GM19438 (cell line): ENCODE results near the gene PPP2R5C.

Experiments
- ATAC-seq: cut with Tn5 transposase; IDR thresholded peaks from one replicate; pipeline ENCODE4 v1.9.1; 2021; ENCODE audit warnings: low read depth; ENCODE audit not compliant: unreplicated experiment

Gene PPP2R5C

DNA sequence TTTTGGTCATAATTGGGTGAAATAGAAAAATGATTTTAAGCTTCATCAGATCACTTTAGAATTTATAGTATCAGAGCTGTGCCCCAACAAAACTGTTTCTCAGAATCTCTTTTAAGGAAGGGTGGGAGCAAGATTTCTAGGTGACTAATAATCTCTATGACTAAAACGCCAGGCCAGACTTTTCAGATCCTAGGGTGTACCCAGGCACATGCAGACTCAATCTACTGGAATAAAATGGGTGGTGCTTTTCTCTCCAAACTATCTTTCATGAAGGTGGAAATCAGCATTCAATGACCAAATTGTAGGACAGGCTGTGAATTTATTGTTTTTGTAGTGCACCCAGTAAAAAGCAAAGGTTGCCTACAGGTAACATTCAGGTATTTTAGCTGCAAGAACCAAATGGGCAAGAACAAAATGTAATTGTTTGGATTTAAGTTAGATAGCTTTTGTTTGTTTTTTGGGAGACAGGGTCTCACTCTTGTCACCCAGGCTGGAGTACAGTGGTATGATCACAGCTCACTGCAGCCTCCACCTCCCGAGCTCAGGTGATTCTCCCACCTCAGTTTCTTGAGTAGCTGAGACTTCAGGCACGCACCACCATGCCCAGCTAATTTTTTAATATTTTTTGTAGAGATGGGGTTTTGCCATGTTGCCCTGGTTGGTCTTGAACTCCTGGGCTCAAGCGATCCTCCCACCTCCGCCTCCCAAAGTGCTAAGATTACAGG is 49.5 kb downstream of the PPP2R5C start:
- no peak for ATAC-seq

DNA sequence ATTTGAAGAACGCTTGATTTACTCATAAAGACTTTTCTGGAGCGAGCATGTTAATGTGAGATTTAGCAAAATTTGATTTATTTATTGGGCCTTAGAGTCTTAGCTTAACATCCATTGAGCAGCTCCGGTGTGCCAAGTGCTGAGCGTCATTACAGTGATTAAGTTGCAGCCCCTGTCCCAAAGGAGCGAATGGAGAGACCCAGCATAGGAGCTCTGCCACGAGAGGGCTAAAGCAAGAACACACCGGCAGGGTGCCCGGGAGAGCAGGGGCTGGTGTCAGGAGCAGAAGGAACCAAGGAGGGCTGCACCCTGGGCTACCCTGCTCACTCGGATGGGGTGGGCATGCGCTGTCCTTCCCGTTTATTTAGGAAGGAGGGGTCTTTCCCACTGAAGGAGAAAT is 50.6 kb downstream of the PPP2R5C start:
- ATAC-seq = no peak

DNA sequence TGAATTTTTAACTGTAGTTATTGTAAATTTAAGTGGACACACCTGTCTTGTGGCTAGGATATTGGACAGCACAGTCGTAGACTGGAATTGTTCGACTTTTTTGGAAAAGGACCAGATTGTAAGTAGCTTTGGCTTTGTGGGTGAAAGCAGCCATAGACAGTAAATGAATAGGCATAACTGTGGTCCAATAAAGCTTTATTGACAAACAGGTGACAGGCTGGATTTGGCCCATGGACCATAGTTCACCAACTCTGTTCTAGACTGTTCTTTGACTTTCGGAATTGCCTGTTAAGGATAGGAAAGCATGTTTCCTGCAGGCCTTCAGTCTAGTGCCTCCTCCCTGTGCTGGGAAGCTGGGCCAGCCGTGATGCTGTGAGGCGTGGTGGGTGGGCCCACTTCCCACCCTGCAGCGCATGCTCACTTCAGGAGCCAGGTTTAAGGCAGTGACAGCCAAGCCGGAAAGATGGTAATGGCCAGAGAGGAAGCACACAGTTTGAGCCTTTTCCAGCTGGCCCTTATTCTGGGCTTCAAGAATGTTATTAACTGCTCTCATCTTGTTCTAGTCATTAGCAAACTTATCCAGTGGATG is 51.8 kb downstream of the PPP2R5C start:
- ATAC-seq = no peak

DNA sequence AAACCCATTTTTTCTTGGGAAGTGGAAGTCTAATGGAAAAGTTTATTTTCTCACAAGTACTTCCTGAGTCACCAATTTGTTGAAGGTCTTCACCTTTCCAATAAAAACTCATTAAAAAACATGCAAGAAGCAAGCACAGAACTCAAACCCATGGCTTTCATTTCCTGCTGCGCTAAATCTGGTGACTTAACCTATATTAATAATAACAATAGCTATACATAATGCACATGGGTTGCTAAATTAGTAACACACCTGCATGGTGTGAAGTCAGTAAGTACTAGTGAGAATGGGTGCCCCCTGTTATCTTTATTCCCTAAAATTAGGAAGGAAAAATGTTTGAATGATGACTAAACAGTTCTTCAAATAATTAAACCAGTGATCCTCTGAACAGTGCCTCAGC is 52.3 kb downstream of the PPP2R5C start:
- ATAC-seq = no peak

DNA sequence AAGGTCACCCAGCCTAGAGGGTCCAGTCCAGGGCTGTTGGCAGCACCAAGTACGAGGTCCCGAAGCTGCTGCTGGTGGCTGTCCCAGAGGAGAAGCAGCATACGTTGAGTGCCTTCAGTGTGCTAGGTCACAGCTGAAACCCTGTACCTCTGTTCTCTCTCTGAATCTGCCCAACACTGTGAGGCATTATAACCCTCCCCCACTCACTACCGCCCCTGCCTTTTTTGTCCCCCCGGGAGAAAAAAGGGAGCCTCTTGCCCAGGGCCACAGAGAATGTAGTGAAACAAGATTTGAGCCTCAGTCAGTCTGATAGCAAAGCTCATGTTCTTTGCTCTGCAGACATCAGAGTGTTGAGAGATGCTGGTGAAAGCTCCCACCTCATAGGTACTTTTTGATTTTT is 53.4 kb downstream of the PPP2R5C start:
- ATAC-seq = no peak

DNA sequence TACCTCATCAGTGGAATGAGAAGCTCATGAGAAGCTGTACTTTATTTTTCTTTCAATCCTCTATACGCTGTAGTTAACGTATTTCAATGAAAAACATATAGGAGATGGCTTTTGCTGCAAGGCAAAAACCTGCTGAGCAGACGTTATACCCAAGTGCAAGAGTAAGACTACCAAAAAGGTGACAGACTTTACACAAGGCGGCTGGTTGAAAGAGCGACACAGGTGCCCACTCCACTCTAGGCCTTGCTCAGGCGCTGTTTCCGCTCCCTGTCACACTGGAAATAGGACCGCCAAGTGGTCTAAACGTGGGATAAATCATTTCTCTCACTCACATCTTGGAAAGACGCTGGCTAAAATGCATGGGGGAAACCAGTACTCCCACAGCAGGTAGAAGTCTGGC is 54.5 kb downstream of the PPP2R5C start:
- ATAC-seq = no peak

DNA sequence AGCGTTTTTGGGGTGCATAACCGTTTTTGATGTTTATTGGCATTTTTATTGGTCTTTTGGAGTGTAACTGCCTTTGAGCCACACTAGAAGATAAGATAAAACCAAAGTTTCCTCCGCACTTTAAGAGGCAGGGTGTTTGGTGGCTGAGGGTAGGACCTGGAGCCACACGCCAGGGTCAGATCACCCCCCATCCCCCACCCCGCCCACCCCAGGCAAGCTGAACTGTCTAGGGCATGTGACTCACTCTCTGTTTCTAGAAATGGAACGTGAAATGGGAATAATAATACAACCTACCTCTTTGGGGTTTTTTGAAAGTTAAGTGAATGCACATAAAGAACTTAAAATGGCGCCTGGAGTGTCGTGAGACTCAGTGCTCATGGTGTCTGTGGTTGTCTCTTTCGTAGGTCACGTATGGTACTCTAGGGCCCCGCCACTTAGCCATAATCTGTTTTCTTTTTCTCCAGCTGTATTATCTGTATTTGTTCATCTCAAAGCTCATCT is 56.0 kb downstream of the PPP2R5C start:
- no peak for ATAC-seq

DNA sequence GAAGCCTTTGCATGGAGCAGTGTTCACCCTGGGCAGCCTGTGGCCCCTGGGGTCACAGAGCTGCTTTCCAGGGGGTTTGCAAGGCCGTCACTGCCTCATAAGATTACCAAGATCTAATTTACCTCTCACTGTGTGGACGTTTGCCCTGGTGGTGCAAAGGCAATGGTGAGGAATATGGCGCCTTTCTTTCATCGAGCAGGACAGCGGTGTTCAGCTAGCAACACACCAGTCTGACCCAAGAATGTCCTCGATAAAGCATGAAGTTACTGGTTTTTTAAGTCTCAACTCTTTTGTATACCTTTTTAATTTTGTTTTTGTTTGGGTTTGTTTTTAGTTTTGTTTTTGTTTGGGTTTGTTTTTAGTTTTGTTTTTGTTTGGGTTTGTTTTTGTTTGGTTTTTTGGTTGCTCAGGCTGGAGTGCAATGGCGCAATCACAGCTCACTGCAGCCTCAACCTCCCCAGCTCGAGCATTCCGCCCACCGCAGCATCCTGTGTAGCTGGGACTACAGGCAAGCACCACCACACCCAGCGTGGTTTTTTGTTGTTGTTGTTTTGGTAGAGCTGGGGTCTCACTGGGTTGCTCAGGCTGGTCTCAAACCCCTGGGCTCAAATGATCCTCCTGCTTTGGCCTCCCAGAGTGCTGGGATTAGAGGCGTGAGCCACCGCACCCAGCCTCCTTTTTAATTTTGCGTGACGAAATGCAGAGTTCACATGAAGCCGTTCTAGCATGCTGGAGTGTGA is 57.9 kb downstream of the PPP2R5C start:
- ATAC-seq = no peak

DNA sequence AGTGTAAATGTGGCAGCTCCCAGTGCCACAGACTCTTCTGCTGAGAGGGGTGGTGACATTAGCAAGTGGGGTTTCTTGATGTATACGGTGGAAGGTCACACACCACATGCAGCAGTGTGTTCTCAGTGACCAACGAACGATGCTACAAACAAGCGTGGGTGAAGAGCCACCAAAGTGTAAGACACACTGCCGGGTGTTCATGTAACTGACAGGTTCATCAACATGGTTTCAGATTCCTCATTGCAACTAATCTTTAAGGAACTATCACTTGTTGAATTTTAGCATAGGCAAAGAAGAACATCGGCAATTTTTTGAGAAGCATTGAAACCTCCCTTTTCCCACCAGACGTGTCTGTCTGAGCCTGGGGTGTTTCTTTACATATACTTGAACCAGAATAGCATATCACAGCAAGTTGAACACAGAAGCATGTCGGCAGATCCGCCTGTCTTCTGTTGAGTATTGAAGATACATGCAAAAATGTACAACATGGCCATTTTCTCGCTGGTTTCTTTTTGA is 58.8 kb downstream of the PPP2R5C start:
- ATAC-seq = no peak

DNA sequence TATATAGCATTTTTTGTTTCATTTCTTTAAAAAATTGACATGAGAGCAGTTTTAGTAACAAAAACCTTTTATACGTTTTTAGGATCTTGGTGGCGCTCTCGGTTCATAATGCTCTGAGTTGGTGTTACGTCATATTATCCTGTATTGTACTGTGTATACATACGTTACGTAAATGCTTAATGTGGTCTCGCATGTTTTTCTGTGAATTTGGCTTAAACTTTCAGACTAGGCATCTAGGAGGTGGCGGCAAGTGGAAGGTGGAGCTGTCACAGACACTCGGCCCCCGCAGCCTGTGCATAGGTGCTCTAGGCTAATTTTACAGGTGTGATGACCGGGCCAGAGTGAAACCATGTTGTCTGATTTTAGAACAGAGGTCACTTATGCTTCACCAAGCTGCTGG is 60.0 kb downstream of the PPP2R5C start:
- ATAC-seq = no peak

DNA sequence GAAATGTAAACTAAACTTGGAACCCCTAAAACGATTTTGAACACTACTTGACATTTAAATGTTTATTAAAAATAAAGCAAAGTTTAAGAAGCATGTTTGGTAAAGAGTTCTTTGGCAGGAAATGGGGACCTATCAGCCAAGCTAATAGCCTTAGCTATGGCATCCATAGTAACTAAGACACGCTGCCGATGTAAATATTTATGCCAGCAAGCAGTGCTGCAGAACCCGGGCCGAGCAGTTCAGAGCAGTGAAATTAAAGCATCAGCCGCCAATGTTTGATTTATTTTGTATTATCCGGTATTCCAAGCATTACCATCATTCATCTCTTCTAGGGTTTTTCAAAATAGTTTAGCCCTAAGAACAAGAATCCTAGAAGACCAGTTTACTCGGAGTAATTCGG is 61.6 kb downstream of the PPP2R5C start:
- ATAC-seq = no peak

DNA sequence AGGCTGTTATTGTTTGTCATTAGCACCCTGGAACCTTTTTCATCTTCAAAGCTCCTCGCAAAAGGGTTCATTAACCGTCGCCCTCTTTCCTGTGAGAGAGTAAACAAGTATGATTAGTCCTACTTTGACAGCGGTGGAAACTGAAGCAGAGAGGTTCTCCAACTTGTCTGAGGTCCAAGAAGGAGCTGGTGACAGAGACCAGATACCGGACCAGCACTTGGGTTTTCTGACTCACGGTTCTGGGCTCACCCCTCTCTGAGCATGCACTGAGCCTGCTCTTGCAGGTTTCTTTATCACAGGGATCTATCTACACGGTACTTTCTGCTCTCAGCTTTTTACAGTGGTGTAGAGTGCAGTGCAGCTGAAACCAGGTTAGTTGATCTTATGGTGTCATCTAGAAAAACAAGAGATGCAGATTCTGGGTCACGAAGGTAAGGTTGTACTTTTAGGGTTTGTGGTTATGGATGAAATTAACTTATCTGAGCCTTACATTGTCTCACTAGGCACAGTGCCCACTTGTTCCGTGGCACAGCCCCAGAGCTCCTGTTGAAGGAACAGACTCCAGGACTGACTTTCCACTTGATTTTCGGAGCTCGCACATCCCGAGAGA is 62.1 kb downstream of the PPP2R5C start:
- ATAC-seq = peak; percentile 44

DNA sequence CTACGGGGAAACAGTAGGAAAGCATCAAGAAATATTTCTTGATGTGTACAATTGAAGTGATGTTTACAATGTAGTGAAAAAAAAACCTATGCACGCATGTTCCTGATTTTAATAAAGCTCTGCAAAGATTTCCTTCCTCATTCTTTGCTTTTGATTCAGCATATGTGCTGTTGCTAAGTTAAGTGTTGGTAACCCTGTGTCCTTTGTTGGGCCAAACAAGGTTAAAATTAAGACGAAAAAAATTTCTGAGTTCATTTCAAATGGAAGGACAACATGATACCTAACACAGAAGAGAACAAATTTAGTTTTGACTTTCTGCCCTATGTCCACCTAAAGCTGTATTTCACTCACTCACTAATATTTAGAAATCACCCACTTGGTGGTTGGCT is 62.8 kb downstream of the PPP2R5C start:
- ATAC-seq = no peak

DNA sequence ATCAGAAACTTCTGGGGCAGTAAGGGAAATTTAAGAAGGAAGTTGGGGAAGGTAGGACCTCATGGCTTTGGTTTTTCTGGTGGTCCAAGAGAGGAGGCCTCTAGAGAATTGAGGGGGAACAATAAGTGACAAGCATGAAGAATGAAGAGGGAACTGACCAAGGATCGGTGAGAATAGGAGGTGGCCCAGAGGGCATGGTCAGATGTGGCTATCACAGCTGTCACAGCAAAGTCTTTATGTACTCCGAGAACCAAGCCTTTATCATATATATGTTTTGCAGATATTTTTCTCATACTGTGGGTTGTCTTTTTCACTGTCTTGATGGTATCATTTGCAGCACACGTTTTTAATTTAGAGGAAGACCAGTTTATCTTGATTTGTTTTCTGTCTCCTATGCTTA is 64.3 kb downstream of the PPP2R5C start:
- no peak for ATAC-seq

DNA sequence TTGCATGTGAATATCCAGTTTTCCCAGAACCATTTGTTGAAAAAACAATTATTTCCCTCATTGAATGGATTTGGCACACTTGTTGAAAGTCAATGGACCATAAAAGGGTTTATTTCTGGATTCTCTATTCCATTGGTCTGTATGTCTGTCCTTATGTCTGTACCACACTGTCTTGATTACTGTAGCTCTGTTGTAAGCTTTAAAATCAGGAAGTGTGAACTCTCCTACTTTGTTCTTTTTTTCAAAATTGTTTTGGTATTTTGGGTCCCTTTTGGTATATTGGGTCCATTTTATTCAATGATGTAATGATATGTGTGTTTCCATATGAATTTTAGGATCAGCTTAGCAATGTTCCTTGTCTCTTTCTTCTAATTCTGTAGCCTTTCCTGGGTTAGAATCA is 64.8 kb downstream of the PPP2R5C start:
- ATAC-seq = no peak

DNA sequence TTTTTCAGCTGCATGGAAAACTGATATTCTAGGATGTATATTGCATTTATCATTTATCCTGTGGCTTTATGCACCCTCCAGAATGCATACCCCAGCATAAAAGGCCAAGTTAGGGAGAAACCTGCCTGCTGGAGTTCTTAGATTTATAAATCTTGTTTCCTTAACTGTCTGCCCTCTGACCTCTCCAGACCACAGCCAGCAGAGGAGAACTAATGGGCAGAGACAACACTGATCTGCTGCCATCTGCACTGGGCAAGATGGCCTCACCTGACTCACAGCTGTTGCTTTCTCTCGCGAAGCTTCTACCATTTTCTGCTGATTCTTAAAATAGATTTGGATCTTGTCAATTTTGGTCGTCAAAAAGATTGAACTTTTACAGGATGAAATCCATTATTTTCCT is 65.8 kb downstream of the PPP2R5C start:
- no peak for ATAC-seq

DNA sequence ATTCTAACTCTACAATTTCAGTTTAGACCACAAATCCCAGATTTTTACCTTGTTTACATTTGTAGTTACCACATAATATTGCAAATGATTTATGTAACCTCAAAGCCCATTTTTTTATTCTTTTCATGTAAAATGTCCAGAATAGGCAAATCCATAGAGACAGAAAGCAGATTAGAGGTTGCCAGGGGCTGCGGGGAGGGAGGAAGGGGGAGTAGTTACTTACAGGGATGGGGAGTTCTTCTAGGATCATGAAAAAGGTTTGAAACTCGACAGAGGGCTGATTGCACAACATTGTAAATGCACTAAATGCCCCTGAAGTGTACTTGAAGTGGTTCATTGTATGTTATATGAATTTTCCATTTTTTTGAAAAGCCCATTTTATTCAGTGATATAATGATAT is 66.5 kb downstream of the PPP2R5C start:
- no peak for ATAC-seq

DNA sequence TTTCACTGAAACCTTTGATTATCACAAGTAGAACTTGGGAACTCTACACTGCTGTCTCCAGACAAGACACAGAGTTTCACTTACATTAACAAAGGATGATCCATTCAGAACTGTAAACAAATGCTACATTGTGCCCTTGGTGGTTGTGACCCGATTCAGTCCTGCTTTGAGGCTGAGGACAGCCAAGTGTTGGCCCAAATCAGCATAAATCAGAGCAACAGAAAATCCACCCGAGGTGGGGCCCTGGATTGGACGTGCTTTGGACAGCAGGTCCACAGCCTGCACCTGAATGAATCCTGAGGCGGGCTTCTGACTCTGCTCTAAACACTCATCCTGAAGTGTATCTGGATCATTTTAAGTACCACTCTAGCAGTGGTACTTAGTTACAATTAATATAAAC is 68.8 kb downstream of the PPP2R5C start:
- ATAC-seq = no peak

DNA sequence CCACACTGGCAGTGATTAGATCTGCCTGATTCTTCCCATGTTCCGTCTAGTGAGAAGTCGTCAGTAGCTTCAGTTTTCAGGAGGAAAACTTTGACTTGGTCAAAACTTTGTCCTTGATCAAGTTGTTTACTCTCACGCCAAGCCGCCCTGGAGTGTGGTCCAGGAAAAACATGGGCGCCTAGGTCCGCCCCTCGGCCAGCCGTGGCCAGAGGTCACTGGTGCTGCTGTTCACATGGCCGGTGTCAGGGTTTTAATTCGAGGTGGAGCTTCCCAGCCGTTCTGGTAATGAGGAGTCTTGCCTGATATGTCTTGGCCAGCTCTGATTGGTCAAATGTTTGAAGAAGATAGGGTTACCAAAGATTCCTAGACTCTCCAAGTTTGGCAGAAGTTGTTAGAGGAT is 71.5 kb downstream of the PPP2R5C start:
- no peak for ATAC-seq

DNA sequence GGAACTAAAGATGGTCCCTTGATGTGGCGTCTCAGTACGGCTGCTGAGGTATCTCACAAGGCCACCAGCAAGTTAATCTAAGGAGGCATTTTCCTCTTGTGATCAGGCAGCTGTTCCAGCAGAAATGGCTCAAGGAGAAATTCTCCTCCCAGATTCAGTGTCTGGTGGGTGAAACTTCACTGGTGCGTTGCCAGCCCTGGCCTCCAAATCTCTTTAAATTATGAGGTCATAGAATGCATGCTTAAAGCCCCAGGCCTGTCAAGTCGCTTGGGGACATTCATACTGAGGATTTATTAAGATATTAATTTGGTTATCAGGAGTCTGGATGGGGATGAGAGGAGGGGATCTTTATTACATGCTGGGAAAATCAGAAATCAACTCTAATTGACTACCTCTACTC is 72.9 kb downstream of the PPP2R5C start:
- ATAC-seq = no peak
